Thoracic aorta (tissue), 2 donors: ENCODE data around the gene SPAAR. TPM values are rescaled to one million over a fixed set of nuclear protein-coding genes. Genes with fewer than 3 reads are reported as not detected.
A peak's percentile ranks its signal among the peaks of the same experiment; 100 is the strongest.

Source experiments
- ATAC-seq: fragments of 150-250 bp; one replicate; pipeline ENCODE4 v1.8.0; 2017; ENCODE audit warnings: low read depth; ENCODE audit not compliant: insufficient number of reproducible peaks, low FRiP score
- DNase-seq: peaks from one replicate; pipeline ENCODE4 v3.0.0-alpha.2; 2020; ENCODE audit warnings: low spot score
- H3K27ac ChIP-seq, 2 donors: fragments of 200-600 bp; sonication (generic); 1 replicate in 1 of 2; 2 replicates in 1 of 2; pipeline ENCODE4 v1.5.1; 2016; ENCODE audit warnings: mild to moderate bottlenecking in 2 of 2, moderate library complexity in 2 of 2
- H3K27me3 ChIP-seq: fragments of 200-600 bp; sonication (generic); replicated peaks from 2 replicates; pipeline ENCODE4 v1.6.0; 2016; ENCODE audit warnings: mild to moderate bottlenecking; ENCODE audit not compliant: insufficient read depth
- H3K36me3 ChIP-seq: fragments of 200-600 bp; sonication (generic); one replicate; pipeline ENCODE4 v1.5.1; 2016
- H3K4me1 ChIP-seq, 2 donors: fragments of 200-600 bp; sonication (generic); 1 replicate in 1 of 2; 2 replicates in 1 of 2; pipeline versions ENCODE4 v1.5.1 to v1.6.0; 2016; ENCODE audit warnings: low read depth in 2 of 2, mild to moderate bottlenecking in 1 of 2; ENCODE audit not compliant: control insufficient read depth in 1 of 2
- H3K4me3 ChIP-seq: fragments of 200-600 bp; sonication (generic); 2 replicates; pipeline ENCODE4 v1.5.1; 2016; ENCODE audit warnings: mild to moderate bottlenecking
- H3K9me3 ChIP-seq: fragments of 200-600 bp; sonication (generic); 2 replicates; pipeline ENCODE4 v1.5.1; 2016
- CTCF ChIP-seq: fragments of 200-600 bp; sonication (generic); IDR thresholded peaks from one replicate; pipeline ENCODE4 v1.5.1; 2019; ENCODE audit warnings: antibody characterized with exemption
- total RNA-seq, 2 donors: library from RNA; depleted of rRNA; stranded (reverse); fragments of >200 nt; gene quantifications; one replicate each; pipeline versions ENCODE4 v1.1.0 to v1.2.3, GENCODE V29; 2016

Gene SPAAR
- total RNA-seq, 2 donors from 2014 or later = 3.2 to 4.9 TPM

DNA sequence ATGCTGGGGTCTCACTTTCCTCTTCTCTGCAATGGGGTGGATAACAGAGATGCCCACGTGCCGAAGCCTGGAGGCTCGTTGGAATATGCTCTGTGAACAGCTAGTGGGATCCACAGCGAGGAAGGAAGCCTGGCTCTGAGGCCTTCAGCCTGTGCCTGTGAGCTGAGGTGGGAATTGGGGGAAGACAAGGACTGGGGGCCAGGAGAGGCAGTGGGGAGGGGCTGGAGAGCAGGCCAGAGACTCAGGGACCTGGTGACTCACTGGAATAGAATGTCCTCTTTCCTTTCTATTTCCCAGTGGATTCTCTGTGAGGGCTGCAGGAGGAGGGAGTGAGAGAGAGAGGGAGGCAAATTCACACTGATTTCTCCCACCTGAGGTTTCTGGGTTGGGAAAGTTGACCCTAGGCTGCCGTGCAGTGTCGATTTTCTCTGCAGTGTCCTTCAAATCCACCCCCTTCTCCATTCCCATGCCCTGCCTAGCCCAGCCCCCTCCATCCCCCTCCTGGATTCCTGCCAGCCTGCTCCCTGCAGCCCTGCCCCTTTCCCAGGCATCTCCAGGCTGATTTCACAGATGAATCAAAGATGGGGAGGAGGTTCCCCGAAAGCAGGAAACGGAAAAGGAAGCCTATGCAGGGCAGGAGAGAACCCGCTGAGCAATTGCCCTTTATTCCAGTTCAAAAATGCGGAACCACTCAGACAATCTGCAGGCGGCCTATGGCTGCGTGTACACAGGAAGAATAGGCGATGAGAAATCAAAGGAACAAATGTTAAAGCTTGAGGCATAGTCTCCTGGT lies 1.4 kb upstream of the SPAAR start:
- H3K4me3 ChIP-seq = peak overlapping the region; percentile 51
- no peaks in the 10 kb centered on the region for H3K36me3 ChIP-seq
- H3K27me3 ChIP-seq = no peaks in the 10 kb centered on the region
- TF ChIP-seq CTCF = no peak
- H3K9me3 ChIP-seq = no peaks in the 10 kb centered on the region
- H3K27ac ChIP-seq = peak overlapping the region; percentile 99 to 100
- peaks cover 71 to 92% of the 10 kb centered on the region in 2 donors for H3K4me1 ChIP-seq
- DNase-seq (no peak), ATAC-seq (peak; percentile 70)

DNA sequence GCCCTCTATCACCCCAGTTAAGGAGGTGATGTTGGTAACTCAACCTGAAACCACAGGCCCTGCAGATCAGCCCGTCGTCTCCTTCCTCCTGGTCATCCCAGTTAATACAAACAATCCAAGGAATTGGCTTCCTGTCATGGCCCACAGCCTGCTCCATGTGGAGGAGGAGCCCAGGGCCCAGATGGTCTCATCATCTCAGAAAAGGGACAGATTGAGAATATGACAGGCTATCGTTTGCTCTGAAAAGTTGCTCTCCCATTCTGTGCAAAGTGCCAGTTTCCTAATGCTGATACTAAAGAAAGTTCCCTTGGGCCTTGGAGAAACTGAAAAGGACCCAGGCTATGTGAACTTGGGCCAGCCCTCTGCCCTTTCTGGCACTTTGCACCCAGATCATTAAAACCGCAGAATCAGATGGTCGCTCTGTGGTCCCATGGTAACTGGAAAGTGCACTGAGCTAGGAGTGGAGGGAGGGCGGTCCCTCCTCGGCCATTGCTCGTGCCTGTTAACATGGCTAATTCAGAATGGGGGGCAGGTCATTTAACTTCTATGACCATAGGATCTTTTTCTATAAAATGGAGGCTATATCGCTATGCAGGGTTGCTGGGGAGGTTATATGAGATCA lies 675 bp upstream of the SPAAR start:
- no peak for TF ChIP-seq CTCF
- no peaks in the 10 kb centered on the region for H3K36me3 ChIP-seq
- no peak for DNase-seq
- ATAC-seq = no peak
- peak overlapping the region; percentile 99 to 100 for H3K27ac ChIP-seq
- no peaks in the 10 kb centered on the region for H3K27me3 ChIP-seq
- no peaks in the 10 kb centered on the region for H3K9me3 ChIP-seq
- H3K4me1 ChIP-seq = peaks cover 71 to 93% of the 10 kb centered on the region in 2 donors
- peak overlapping the region; percentile 51 for H3K4me3 ChIP-seq

- Histone ChIP-seq H3K9me3 (no peaks in the 10 kb centered on the region), H3K4me3 (no peak overlapping the region), H3K4me1 (peaks cover 59 to 93% of the 10 kb centered on the region in 2 donors), H3K27me3 (no peaks in the 10 kb centered on the region), H3K36me3 (no peaks in the 10 kb centered on the region), H3K27ac (peak overlapping the region; percentile 99 to 100)
- TF ChIP-seq CTCF = no peak
- ATAC-seq = no peak
- no peak for DNase-seq
Observed at GRCh38 chr9:35909687-35910612, 660 bp downstream of the SPAAR start.

DNA sequence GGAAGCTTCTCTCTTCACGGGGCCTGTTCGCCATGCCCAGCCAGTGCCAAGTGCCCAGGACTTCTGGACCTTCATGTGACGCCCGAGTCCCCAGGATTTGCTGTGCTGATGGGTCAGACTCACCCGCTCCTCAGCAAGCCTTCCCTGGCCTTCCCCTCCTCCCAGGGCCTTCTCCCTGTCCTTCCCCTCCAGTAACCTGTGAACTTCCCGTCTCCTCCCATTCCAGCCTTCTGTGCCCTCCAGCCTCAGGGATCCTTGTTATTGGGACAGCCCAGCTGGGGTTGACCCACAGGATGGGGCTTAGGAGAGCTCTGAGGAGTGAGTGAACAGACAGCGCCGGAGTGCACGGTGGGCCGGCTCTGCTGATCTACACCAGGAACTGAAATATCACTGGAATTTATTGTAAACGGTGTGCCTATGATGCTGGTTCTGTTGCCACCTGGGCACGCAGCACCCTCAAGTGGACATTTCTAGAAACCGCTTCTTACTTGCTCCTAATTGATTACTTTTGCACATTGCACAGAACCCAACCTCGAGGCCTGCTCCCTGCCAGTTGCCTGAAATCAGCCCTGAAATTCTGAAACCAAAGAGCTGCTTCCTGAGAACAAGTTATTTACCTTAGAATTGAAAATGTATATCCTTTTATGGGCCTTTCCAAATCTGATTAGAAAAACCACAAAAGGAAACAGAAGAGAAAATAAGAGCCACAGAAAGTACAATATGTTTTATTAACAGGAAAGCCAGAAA lies 1.5 kb downstream of the SPAAR start:
- no peaks in the 10 kb centered on the region for H3K27me3 ChIP-seq
- TF ChIP-seq CTCF = peak; percentile 21
- ATAC-seq (no peak), DNase-seq (no peak)
- peaks cover 51 to 93% of the 10 kb centered on the region in 2 donors for H3K4me1 ChIP-seq
- H3K36me3 ChIP-seq = no peaks in the 10 kb centered on the region
- peak overlapping the region; percentile 99 to 100 for H3K27ac ChIP-seq
- no peaks in the 10 kb centered on the region for H3K9me3 ChIP-seq
- no peak overlapping the region for H3K4me3 ChIP-seq
